HL-60 (cell line): ENCODE measurements around the gene DAAM1.

Source experiments
- CTCF ChIP-seq: IDR thresholded peaks from one replicate; pipeline ENCODE4 v1.5.1; 2011; ENCODE audit warnings: low read length, control low read depth, inconsistent platforms; ENCODE audit not compliant: insufficient read depth
- GABPA ChIP-seq: IDR thresholded peaks from 2 replicates; pipeline ENCODE4 v1.6.1; 2012; ENCODE audit warnings: low read depth
- TF ChIP-seq, protein P1 (sequence below): IDR thresholded peaks from 2 replicates; pipeline ENCODE4 v1.6.1; 2012; ENCODE audit warnings: low read depth; ENCODE audit not compliant: insufficient replicate concordance

DNA sequence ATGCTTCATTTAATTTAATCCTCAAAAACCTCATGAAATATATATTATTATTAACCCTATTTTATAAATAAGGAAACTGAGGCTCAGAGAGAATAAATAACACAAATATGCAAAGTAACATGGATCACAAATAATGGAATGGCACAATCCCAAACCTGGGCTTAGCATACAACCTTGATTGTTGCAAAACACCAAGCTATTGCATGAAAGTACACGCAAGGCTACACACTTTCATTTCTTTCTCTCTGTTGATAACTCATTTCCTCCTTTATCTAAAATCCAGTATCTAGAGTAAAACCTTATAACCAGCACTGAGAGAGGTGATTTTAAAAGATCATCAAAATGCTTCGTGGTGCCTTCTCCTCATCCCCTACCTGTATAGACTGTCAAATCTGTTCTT lies 2.8 kb upstream of the DAAM1 start:
- TF ChIP-seq CTCF (no peak), GABPA (no peak)
- TF ChIP-seq, protein P1, sequence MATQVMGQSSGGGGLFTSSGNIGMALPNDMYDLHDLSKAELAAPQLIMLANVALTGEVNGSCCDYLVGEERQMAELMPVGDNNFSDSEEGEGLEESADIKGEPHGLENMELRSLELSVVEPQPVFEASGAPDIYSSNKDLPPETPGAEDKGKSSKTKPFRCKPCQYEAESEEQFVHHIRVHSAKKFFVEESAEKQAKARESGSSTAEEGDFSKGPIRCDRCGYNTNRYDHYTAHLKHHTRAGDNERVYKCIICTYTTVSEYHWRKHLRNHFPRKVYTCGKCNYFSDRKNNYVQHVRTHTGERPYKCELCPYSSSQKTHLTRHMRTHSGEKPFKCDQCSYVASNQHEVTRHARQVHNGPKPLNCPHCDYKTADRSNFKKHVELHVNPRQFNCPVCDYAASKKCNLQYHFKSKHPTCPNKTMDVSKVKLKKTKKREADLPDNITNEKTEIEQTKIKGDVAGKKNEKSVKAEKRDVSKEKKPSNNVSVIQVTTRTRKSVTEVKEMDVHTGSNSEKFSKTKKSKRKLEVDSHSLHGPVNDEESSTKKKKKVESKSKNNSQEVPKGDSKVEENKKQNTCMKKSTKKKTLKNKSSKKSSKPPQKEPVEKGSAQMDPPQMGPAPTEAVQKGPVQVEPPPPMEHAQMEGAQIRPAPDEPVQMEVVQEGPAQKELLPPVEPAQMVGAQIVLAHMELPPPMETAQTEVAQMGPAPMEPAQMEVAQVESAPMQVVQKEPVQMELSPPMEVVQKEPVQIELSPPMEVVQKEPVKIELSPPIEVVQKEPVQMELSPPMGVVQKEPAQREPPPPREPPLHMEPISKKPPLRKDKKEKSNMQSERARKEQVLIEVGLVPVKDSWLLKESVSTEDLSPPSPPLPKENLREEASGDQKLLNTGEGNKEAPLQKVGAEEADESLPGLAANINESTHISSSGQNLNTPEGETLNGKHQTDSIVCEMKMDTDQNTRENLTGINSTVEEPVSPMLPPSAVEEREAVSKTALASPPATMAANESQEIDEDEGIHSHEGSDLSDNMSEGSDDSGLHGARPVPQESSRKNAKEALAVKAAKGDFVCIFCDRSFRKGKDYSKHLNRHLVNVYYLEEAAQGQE, result no peak
